VCaP (cell line): ENCODE data around the gene SGSH.

Source experiments
- H3K27ac ChIP-seq: fragments of 450-650 bp; 2 replicates; pipeline ENCODE4 v1.5.1; 2017
- CTCF ChIP-seq: fragments of 450-650 bp; conservative IDR thresholded peaks from 2 replicates; pipeline ENCODE4 v1.5.1; 2017; ENCODE audit warnings: mild to moderate bottlenecking, moderate library complexity

Gene SGSH

GRCh38 chr17:80181431-80181830, 38.7 kb downstream of the SGSH start:
- no peak for TF ChIP-seq CTCF
- H3K27ac ChIP-seq: no peak overlapping the region

GRCh38 chr17:80180192-80180591, 39.9 kb downstream of the SGSH start:
- no peak overlapping the region for H3K27ac ChIP-seq
- no peak for TF ChIP-seq CTCF

DNA sequence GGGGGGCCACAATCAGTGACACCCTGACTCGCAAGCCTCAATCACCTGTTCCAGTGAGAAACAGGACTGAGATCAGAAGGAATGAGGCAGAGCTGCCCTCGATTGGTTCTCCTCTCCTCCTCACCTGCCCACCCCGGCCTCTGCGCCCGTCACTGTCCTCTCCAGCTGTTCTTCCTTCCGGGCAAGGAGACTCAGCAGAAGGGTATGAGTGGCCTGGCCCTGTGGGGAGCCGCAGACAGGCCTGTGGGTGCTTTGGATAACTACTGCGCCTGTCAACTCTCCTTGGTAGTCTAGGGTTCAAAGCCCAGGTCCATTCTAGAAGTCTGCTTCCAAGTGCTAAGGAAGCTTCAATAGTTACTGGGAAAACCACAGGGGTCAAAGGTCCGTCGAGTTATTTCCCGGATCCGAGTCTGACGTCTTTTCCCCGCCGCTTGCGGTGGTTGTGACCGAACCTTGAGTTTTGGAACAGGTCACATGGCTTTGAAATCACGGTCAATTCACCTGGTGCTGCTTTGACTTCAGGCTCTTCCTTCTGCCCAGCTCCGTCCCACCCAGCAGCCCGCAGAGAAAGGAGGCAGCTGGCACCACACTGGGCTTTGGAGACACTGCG, 42.0 kb downstream of the SGSH start:
- TF ChIP-seq CTCF: no peak
- H3K27ac ChIP-seq: no peak overlapping the region

- no peak for TF ChIP-seq CTCF
- H3K27ac ChIP-seq: no peak overlapping the region
Measured at GRCh38 chr17:80176757-80177156, 43.4 kb downstream of the SGSH start.

DNA sequence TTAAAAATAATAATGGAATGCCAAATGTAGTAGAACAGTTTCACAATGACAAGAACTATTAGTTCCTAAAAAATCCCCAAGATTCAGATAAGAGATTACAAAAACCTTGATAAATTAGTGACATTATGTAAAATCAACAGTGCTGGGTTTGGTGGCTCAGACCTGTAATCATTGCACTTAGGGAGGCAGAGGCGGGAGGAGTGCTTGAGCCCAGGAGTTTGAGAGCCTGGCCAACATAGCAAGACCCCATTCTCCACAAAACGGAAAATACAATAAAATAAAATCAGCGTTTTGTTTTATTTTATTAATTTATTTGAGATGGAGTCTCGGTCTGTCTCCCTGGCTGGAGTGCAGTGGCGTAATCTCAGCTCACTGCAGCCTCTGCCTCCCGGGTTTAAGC, 46.2 kb downstream of the SGSH start:
- TF ChIP-seq CTCF: no peak
- H3K27ac ChIP-seq: no peak overlapping the region

DNA sequence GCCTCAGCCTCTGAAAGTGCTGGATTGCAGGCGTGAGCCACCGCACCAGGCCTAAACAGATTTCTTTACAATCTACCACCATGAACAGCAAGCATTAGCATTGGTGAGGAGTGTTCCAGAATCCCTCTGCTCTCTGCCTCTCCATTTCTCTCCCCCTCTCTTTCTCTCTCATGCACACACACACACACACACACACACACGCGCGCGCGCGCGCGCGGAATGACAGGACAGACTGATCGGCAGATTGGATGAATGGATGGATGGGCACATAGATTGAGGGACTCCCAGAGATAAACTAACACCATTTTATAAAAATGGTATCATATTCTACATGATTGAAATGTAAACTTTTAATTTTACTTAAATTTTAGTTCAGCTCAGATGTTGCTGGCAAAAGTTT, 47.0 kb downstream of the SGSH start:
- no peak for TF ChIP-seq CTCF
- no peak overlapping the region for H3K27ac ChIP-seq

- no peak overlapping the region for H3K27ac ChIP-seq
Measured at GRCh38 chr17:80171681-80172080, 48.5 kb downstream of the SGSH start.

More at GRCh38 chr17:80171681-80172080, 48.5 kb downstream of the SGSH start:
- TF ChIP-seq CTCF: no peak
